ENCODE results near the gene ALPP. TPM values are rescaled to one million over a fixed set of nuclear protein-coding genes. Genes with fewer than 3 reads are reported as not detected.

Gene ALPP
- total RNA-seq, 1 donor from 2014 or later = not detected

- DNase-seq (ENCODE audit: low spot score) = no peak
- no peak overlapping the region for H3K27ac Mint-ChIP-seq (ENCODE audit: unreplicated experiment)
- no peaks in the 10 kb centered on the region for H3K9me3 Mint-ChIP-seq (ENCODE audit: unreplicated experiment)
- peaks cover 15% of the 10 kb centered on the region for H3K27me3 Mint-ChIP-seq (ENCODE audit: unreplicated experiment)
- no peaks in the 10 kb centered on the region for H3K36me3 Mint-ChIP-seq (ENCODE audit: low read depth, unreplicated experiment)
- no peak for TF ChIP-seq CTCF (IDR thresholded peaks at IDR 0.05; ENCODE audit: unreplicated experiment)
- H3K4me1 Mint-ChIP-seq (ENCODE audit: unreplicated experiment) = peaks cover 3% of the 10 kb centered on the region
- no peak overlapping the region for H3K4me3 Mint-ChIP-seq (ENCODE audit: unreplicated experiment)
Observed at GRCh38 chr2:232340171-232340935, 38.2 kb upstream of the ALPP start.

- Mint-ChIP-seq H3K4me1 (ENCODE audit: unreplicated experiment) (peaks cover 3% of the 10 kb centered on the region), H3K27ac (ENCODE audit: unreplicated experiment) (no peak overlapping the region), H3K4me3 (ENCODE audit: unreplicated experiment) (no peak overlapping the region), H3K36me3 (ENCODE audit: low read depth, unreplicated experiment) (no peaks in the 10 kb centered on the region), H3K9me3 (ENCODE audit: unreplicated experiment) (no peaks in the 10 kb centered on the region), H3K27me3 (ENCODE audit: unreplicated experiment) (peaks cover 15% of the 10 kb centered on the region)
- DNase-seq (ENCODE audit: low spot score) = no peak
- no peak for TF ChIP-seq CTCF (IDR thresholded peaks at IDR 0.05; ENCODE audit: unreplicated experiment)
Observed at GRCh38 chr2:232341061-232341738, 37.4 kb upstream of the ALPP start.

- H3K4me3 Mint-ChIP-seq (ENCODE audit: unreplicated experiment) = no peak overlapping the region
Observed at GRCh38 chr2:232341739-232342126, 36.8 kb upstream of the ALPP start.

GRCh38 chr2:232342635-232343565 lies 35.7 kb upstream of the ALPP start:
- DNase-seq (ENCODE audit: low spot score) = no peak
- H3K4me1 Mint-ChIP-seq (ENCODE audit: unreplicated experiment) = peaks cover 3% of the 10 kb centered on the region
- peaks cover 15% of the 10 kb centered on the region for H3K27me3 Mint-ChIP-seq (ENCODE audit: unreplicated experiment)
- no peaks in the 10 kb centered on the region for H3K9me3 Mint-ChIP-seq (ENCODE audit: unreplicated experiment)
- no peak overlapping the region for H3K4me3 Mint-ChIP-seq (ENCODE audit: unreplicated experiment)
- no peak for TF ChIP-seq CTCF (IDR thresholded peaks at IDR 0.05; ENCODE audit: unreplicated experiment)
- no peaks in the 10 kb centered on the region for H3K36me3 Mint-ChIP-seq (ENCODE audit: low read depth, unreplicated experiment)
- no peak overlapping the region for H3K27ac Mint-ChIP-seq (ENCODE audit: unreplicated experiment)

More at GRCh38 chr2:232341739-232342126, 36.8 kb upstream of the ALPP start:
- peaks cover 3% of the 10 kb centered on the region for H3K4me1 Mint-ChIP-seq (ENCODE audit: unreplicated experiment)
- no peak for TF ChIP-seq CTCF (IDR thresholded peaks at IDR 0.05; ENCODE audit: unreplicated experiment)
- peaks cover 15% of the 10 kb centered on the region for H3K27me3 Mint-ChIP-seq (ENCODE audit: unreplicated experiment)
- no peaks in the 10 kb centered on the region for H3K9me3 Mint-ChIP-seq (ENCODE audit: unreplicated experiment)
- H3K27ac Mint-ChIP-seq (ENCODE audit: unreplicated experiment) = no peak overlapping the region
- no peaks in the 10 kb centered on the region for H3K36me3 Mint-ChIP-seq (ENCODE audit: low read depth, unreplicated experiment)
- no peak for DNase-seq (ENCODE audit: low spot score)
